Left lung (tissue), 10 donors: ENCODE measurements around the gene PROX2. TPM values are rescaled to one million over a fixed set of nuclear protein-coding genes. Genes with fewer than 3 reads are reported as not detected.

Experiments
- ATAC-seq: fragments of 200-7000 bp; cut with Tn5 transposase; one replicate; pipeline ENCODE4 v1.9.1; 2020; ENCODE audit warnings: moderate library complexity
- DNase-seq, 4 donors: peaks; one replicate each; pipeline ENCODE4 v3.0.0-alpha.2; 2013 to 2020
- H3K27ac ChIP-seq, 2 donors: fragments of 200-600 bp; sonication (generic) in 1 of 2; one replicate each; pipeline versions ENCODE4 v1.5.0 to v1.8.0; 2020 to 2021
- H3K27me3 ChIP-seq, 2 donors: fragments of 200-600 bp; sonication (generic) in 1 of 2; one replicate each; pipeline versions ENCODE4 v1.5.0 to v1.8.0; 2020 to 2021
- H3K36me3 ChIP-seq, 2 donors: fragments of 200-600 bp; sonication (generic) in 1 of 2; one replicate each; pipeline versions ENCODE4 v1.5.0 to v1.8.0; 2020 to 2021
- H3K4me1 ChIP-seq, 2 donors: fragments of 200-600 bp; one replicate each; pipeline ENCODE4 v1.8.0; 2021
- H3K4me3 ChIP-seq, 2 donors: fragments of 200-600 bp; sonication (generic) in 1 of 2; one replicate each; pipeline versions ENCODE4 v1.5.0 to v1.8.0; 2020 to 2021; ENCODE audit warnings: mild to moderate bottlenecking in 1 of 2
- H3K9me3 ChIP-seq, 2 donors: fragments of 200-600 bp; sonication (generic) in 1 of 2; one replicate each; pipeline versions ENCODE4 v1.5.0 to v1.8.0; 2020 to 2021
- intact Hi-C, 2 donors: fragments of 100-400 bp; cut with DNase I; formaldehyde crosslinking; loops; one replicate each; pipeline versions ENCODE4 v1.11.2 to v1.14.2; 2022
- polyA plus RNA-seq, 6 donors: library from polyadenylated mRNA; unstranded; fragments of 120-200 nt; gene quantifications; one replicate each; pipeline ENCODE4 v1.2.1, GENCODE V29; 2013; ENCODE audit not compliant: insufficient read length in 6 of 6
- total RNA-seq, 2 donors: library from RNA; stranded (reverse); fragmentation: NEBNext Ultra II Directional; extraction: Animal tissue kit (Norgen Biotek cat#: 25700); gene quantifications; one replicate each; pipeline ENCODE4 v1.2.1, GENCODE V29; 2021
- TF ChIP-seq, protein P1 (sequence below), 2 donors: fragments of 200-600 bp; sonication (generic) in 1 of 2; IDR thresholded peaks; one replicate each; pipeline versions ENCODE4 v1.5.0 to v1.8.0; 2021; ENCODE audit warnings: antibody characterized with exemption in 2 of 2
- donor health status: DM: no; HTN: yes; CAD: no.
- donor health status: DM: no; HTN: no; CAD: no.

The PROX2 gene
- total and polyA plus RNA-seq, 8 donors, result 0.08 to 3.8 (median 3.1) TPM; not detected in 1

DNA sequence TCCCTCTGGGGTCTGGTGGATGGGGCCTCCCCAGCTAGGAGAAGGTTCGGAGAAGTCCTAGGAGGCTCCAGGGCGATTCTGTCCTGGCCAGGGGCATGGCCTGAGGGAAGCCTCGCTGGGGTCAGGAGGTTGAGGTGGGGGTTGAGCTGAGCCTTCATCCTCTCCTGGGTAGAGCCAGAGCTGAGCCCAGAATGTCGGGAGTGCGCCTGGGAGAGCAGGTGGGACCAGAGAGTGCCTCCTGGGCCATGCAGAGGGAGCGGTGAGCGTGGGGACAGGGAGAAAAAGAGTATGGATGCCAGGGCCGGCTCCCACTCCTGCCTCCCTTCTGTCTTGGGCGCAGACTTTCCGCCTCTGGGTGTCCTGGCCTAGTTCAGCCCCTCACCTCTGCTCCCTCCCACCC is 34.0 kb upstream of the PROX2 start:
- H3K27me3 ChIP-seq, result no peaks in the 10 kb centered on the region
- peaks cover 0 to 15% of the 10 kb centered on the region in 2 donors for H3K36me3 ChIP-seq
- no peak overlapping the region for H3K27ac ChIP-seq
- TF ChIP-seq, protein P1, sequence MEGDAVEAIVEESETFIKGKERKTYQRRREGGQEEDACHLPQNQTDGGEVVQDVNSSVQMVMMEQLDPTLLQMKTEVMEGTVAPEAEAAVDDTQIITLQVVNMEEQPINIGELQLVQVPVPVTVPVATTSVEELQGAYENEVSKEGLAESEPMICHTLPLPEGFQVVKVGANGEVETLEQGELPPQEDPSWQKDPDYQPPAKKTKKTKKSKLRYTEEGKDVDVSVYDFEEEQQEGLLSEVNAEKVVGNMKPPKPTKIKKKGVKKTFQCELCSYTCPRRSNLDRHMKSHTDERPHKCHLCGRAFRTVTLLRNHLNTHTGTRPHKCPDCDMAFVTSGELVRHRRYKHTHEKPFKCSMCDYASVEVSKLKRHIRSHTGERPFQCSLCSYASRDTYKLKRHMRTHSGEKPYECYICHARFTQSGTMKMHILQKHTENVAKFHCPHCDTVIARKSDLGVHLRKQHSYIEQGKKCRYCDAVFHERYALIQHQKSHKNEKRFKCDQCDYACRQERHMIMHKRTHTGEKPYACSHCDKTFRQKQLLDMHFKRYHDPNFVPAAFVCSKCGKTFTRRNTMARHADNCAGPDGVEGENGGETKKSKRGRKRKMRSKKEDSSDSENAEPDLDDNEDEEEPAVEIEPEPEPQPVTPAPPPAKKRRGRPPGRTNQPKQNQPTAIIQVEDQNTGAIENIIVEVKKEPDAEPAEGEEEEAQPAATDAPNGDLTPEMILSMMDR (IDR thresholded peaks at IDR 0.05), result no peak
- H3K4me1 ChIP-seq, result peaks cover 0 to 7% of the 10 kb centered on the region in 2 donors
- DNase-seq (no peak), ATAC-seq (no peak)
- no peak overlapping the region for H3K4me3 ChIP-seq
- intact Hi-C loops, result loop anchor here in 1 of 2 donors (5.0 kb wide), 1 partner anchor 48 kb away; no protein-coding TSS in a partner anchor
- H3K9me3 ChIP-seq, result no peaks in the 10 kb centered on the region

GRCh38 chr14:74909501-74909900 is 33.6 kb upstream of the PROX2 start:
- intact Hi-C loops, result loop anchor here in 1 of 2 donors (5.0 kb wide), 1 partner anchor 47 kb away; no protein-coding TSS in a partner anchor
- H3K4me1 ChIP-seq, result peaks cover 0 to 7% of the 10 kb centered on the region in 2 donors
- no peak overlapping the region for H3K27ac ChIP-seq
- no peaks in the 10 kb centered on the region for H3K9me3 ChIP-seq
- H3K27me3 ChIP-seq, result no peaks in the 10 kb centered on the region
- no peak for DNase-seq
- TF ChIP-seq, protein P1 (IDR thresholded peaks at IDR 0.05), result no peak
- peaks cover 0 to 19% of the 10 kb centered on the region in 2 donors for H3K36me3 ChIP-seq
- H3K4me3 ChIP-seq, result no peak overlapping the region
- no peak for ATAC-seq

DNA sequence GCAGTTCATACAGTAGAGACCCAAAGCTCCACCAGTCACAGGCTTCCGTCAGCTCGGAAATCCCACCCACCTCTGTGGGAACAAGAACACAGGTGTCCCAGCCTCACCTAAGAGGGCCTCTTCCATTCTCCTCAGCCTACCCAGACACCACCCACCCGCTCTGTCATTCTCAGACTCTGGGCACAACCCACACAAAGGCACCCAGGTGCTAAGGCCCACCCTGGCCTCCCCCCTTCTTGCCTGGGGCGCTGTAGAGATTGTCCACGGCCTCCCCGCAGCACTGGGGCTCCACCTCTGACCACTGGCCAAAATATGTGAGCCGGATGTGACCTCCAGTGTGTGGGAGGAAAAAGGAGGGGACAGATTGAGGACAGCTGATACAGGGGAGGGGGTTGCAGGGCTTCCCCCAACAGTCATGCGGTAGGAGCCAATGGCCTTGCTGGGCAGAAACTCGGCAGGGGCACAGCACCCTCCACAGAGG is 33.0 kb upstream of the PROX2 start:
- Histone ChIP-seq H3K4me3 (no peak overlapping the region), H3K27ac (no peak overlapping the region), H3K36me3 (peaks cover 0 to 25% of the 10 kb centered on the region in 2 donors), H3K9me3 (no peaks in the 10 kb centered on the region), H3K4me1 (peaks cover 0 to 7% of the 10 kb centered on the region in 2 donors), H3K27me3 (no peaks in the 10 kb centered on the region)
- intact Hi-C loops, result loop anchor here in 1 of 2 donors (5.0 kb wide), 1 partner anchor 47 kb away; no protein-coding TSS in a partner anchor
- no peak for DNase-seq
- TF ChIP-seq, protein P1 (IDR thresholded peaks at IDR 0.05), result no peak
- ATAC-seq, result no peak

GRCh38 chr14:74907744-74908143 is 31.8 kb upstream of the PROX2 start:
- TF ChIP-seq, protein P1 (IDR thresholded peaks at IDR 0.05), result no peak
- intact Hi-C loops, result loop anchor here in 1 of 2 donors (5.0 kb wide), 1 partner anchor 45 kb away; no protein-coding TSS in a partner anchor
- H3K4me1 ChIP-seq, result peaks cover 0 to 7% of the 10 kb centered on the region in 2 donors
- H3K36me3 ChIP-seq, result peaks cover 0 to 36% of the 10 kb centered on the region in 2 donors
- no peak overlapping the region for H3K27ac ChIP-seq
- no peaks in the 10 kb centered on the region for H3K27me3 ChIP-seq
- ATAC-seq (no peak), DNase-seq (no peak)
- H3K9me3 ChIP-seq, result no peaks in the 10 kb centered on the region
- no peak overlapping the region for H3K4me3 ChIP-seq

GRCh38 chr14:74906925-74907521 is 31.1 kb upstream of the PROX2 start:
- ATAC-seq (no peak), DNase-seq (no peak)
- TF ChIP-seq, protein P1 (IDR thresholded peaks at IDR 0.05), result no peak
- Histone ChIP-seq H3K9me3 (no peaks in the 10 kb centered on the region), H3K36me3 (peaks cover 0 to 44% of the 10 kb centered on the region in 2 donors), H3K27me3 (no peaks in the 10 kb centered on the region), H3K4me3 (no peak overlapping the region), H3K4me1 (peaks cover 0 to 7% of the 10 kb centered on the region in 2 donors), H3K27ac (no peak overlapping the region)
- intact Hi-C loops, result loop anchor here in 1 of 2 donors (5.0 kb wide), 1 partner anchor 45 kb away; no protein-coding TSS in a partner anchor
